ENCODE measurements around the gene MKLN1.

DNA sequence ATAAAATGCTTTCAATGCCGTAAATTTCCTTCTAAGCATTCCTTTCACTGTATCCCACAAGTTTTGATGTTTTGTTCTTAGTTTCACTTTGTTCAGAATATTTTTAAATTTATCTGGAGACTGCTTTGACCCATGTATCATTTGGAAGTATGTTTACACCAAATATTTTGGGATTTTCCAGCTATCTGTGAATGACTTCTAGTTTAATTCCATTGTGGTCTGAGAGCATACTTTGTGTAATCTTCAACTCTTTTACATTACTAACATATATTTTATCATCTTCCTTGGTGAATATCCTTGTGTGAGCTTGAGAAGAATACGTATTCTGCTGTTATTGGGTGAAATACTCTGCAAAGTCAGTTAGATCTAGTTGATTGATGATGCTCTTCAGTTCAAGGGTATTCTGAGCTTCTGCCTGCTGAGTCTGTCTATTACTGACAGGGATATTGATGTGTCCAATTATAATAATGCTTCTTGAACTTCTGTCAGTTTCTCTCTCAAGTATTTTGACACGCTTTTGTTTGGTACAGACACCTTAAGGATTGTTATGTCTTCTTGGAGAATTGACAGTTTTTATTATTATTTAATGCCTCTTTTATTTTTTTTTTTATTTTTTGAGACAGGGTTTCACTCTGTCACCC lies 31.6 kb downstream of the MKLN1 start:
- TF ChIP-seq, protein P1, sequence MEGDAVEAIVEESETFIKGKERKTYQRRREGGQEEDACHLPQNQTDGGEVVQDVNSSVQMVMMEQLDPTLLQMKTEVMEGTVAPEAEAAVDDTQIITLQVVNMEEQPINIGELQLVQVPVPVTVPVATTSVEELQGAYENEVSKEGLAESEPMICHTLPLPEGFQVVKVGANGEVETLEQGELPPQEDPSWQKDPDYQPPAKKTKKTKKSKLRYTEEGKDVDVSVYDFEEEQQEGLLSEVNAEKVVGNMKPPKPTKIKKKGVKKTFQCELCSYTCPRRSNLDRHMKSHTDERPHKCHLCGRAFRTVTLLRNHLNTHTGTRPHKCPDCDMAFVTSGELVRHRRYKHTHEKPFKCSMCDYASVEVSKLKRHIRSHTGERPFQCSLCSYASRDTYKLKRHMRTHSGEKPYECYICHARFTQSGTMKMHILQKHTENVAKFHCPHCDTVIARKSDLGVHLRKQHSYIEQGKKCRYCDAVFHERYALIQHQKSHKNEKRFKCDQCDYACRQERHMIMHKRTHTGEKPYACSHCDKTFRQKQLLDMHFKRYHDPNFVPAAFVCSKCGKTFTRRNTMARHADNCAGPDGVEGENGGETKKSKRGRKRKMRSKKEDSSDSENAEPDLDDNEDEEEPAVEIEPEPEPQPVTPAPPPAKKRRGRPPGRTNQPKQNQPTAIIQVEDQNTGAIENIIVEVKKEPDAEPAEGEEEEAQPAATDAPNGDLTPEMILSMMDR (IDR thresholded peaks at IDR 0.05), result no peak
- no peak for TF ChIP-seq POLR2A (IDR thresholded peaks at IDR 0.05)
